HepG2 (cell line): ENCODE data around the gene MAFB. TPM values are rescaled to one million over a fixed set of nuclear protein-coding genes. Genes with fewer than 3 reads are reported as not detected.

Source experiments
- ATAC-seq: fragments of 200-7000 bp; cut with Tn5 transposase; 3 replicates; pipeline ENCODE4 v1.9.1; 2020; ENCODE audit warnings: mild to moderate bottlenecking, moderate library complexity
- BruUV-seq: library from RNA; stranded (reverse); fragments of 400-500 nt; replicated peaks from 2 replicates; lab custom pipeline; 2021; lab: Mats Ljungman, UMichigan
- CTCF ChIA-PET: fragments of 300-600 bp; formaldehyde crosslinking; extraction: SDS; loops from one replicate; lab custom pipeline; 2021; ENCODE audit warnings: low total read pairs, inconsistent platforms, low intra/inter-chr PET ratio; lab: Yijun Ruan, JAX
- POLR2A ChIA-PET: fragments of 350-600 bp; sonication (Branson Sonifier 250); formaldehyde crosslinking; loops from one replicate; lab custom pipeline; 2020; ENCODE audit warnings: antibody characterized with exemption, inconsistent platforms; lab: Yijun Ruan, JAX
- DNase-seq: peaks from one replicate; pipeline ENCODE4 v3.0.0-alpha.2; 2015; ENCODE audit warnings: low spot score
- FAIRE-seq: peaks from 3 replicates; lab custom pipeline; 2011; peaks lifted over from hg19 to GRCh38; lab: Jason Lieb, UNC
- H2AFZ ChIP-seq: one replicate; pipeline ENCODE4 v1.6.1; 2011; ENCODE audit warnings: low read length, inconsistent platforms
- H3K27ac ChIP-seq: fragments of 300-600 bp; 3 replicates; pipeline ENCODE4 v1.8.0; 2011; ENCODE audit warnings: mixed run types, mild to moderate bottlenecking, mixed read lengths, low read length, inconsistent platforms; ENCODE audit not compliant: insufficient read depth; ENCODE audit errors: extremely low read length
- H3K27me3 ChIP-seq, 2 experiments: fragments of 200-600 bp in 1 of 2; 2 replicates in 1 of 2; 3 replicates in 1 of 2; pipeline versions ENCODE4 v1.6.0 to v1.8.0; 2011; ENCODE audit warnings: low read length in 2 of 2, mild to moderate bottlenecking in 2 of 2, moderate library complexity in 2 of 2, inconsistent platforms in 1 of 2; ENCODE audit not compliant: insufficient read depth in 2 of 2, control insufficient read depth in 1 of 2
- H3K36me3 ChIP-seq, 2 experiments: fragments of 200-600 bp in 1 of 2; replicated peaks in 1 of 2; 2 replicates in 1 of 2; 3 replicates in 1 of 2; pipeline versions ENCODE4 v1.5.1 to v1.8.0; 2011; ENCODE audit warnings: low read length in 2 of 2, inconsistent platforms in 1 of 2; ENCODE audit not compliant: insufficient read depth in 2 of 2, control insufficient read depth in 1 of 2
- H3K4me1 ChIP-seq: 2 replicates; pipeline ENCODE4 v1.5.1; 2012; ENCODE audit warnings: low read length, inconsistent platforms; ENCODE audit not compliant: insufficient read depth
- H3K4me2 ChIP-seq: 2 replicates; pipeline ENCODE4 v1.6.0; 2011; ENCODE audit warnings: low read depth, low read length, inconsistent platforms
- H3K4me3 ChIP-seq, 3 experiments: fragments of 200-600 bp in 1 of 3; sonication (generic), shearing (Covaris generic) in 1 of 3; replicated peaks in 1 of 3; 2 replicates each; pipeline ENCODE4 v1.5.1; 2011 to 2016; ENCODE audit warnings: low read length in 3 of 3, inconsistent platforms in 2 of 3, low read depth in 2 of 3, mild to moderate bottlenecking in 2 of 3, control low read depth in 1 of 3, mixed read lengths in 1 of 3; ENCODE audit not compliant: insufficient read depth in 1 of 3
- H3K79me2 ChIP-seq: one replicate; pipeline ENCODE4 v1.6.1; 2011; ENCODE audit warnings: low read length, inconsistent platforms; ENCODE audit not compliant: insufficient read depth
- H3K9ac ChIP-seq: 2 replicates; pipeline ENCODE4 v1.6.0; 2011; ENCODE audit warnings: mild to moderate bottlenecking, low read depth, low read length, inconsistent platforms; ENCODE audit not compliant: insufficient read depth
- H3K9me3 ChIP-seq: 2 replicates; pipeline ENCODE4 v1.5.1; 2012; ENCODE audit warnings: mild to moderate bottlenecking, low read length
- H4K20me1 ChIP-seq: 2 replicates; pipeline ENCODE4 v1.6.0; 2011; ENCODE audit warnings: inconsistent platforms, mild to moderate bottlenecking, low read length, moderate library complexity; ENCODE audit not compliant: insufficient read depth
- CBX1 ChIP-seq: IDR thresholded peaks from one replicate; pipeline ENCODE4 v1.6.1; 2016; ENCODE audit warnings: antibody characterized with exemption, low read depth
- DDIT3 ChIP-seq: sonication (generic); formaldehyde crosslinking; IDR thresholded peaks from 2 replicates; pipeline ENCODE4 v1.4.0; 2020; ENCODE audit warnings: mild to moderate bottlenecking, missing genetic modification reagents
- DMAP1 ChIP-seq: IDR thresholded peaks from 2 replicates; pipeline ENCODE4 v1.6.1; 2016
- MTA3 ChIP-seq: sonication (generic); formaldehyde crosslinking; IDR thresholded peaks from 2 replicates; pipeline ENCODE4 v1.4.0; 2020; ENCODE audit warnings: missing genetic modification reagents
- MXD3 ChIP-seq: IDR thresholded peaks from 2 replicates; pipeline ENCODE4 v1.6.1; 2016; ENCODE audit warnings: mild to moderate bottlenecking, missing biosample characterization, missing genetic modification reagents
- NR1H2 ChIP-seq: sonication (generic); formaldehyde crosslinking; IDR thresholded peaks from 2 replicates; pipeline ENCODE4 v1.8.1; 2022; ENCODE audit warnings: low read depth, missing genetic modification reagents, borderline replicate concordance
- PHF20 ChIP-seq: sonication (generic); formaldehyde crosslinking; IDR thresholded peaks from 2 replicates; pipeline ENCODE4 v1.5.0; 2020; ENCODE audit warnings: mild to moderate bottlenecking, missing genetic modification reagents
- RCOR2 ChIP-seq: IDR thresholded peaks from 2 replicates; pipeline ENCODE4 v1.6.1; 2016; ENCODE audit warnings: missing biosample characterization, missing genetic modification reagents
- TMF1 ChIP-seq: sonication (generic); formaldehyde crosslinking; IDR thresholded peaks from 2 replicates; pipeline ENCODE4 v1.8.1; 2022; ENCODE audit warnings: low read depth, missing genetic modification reagents
- ZHX1 ChIP-seq: sonication (generic); formaldehyde crosslinking; IDR thresholded peaks from 2 replicates; pipeline ENCODE4 v1.8.1; 2022; ENCODE audit warnings: low read depth, mild to moderate bottlenecking, missing genetic modification reagents
- ZNF180 ChIP-seq: sonication (generic); formaldehyde crosslinking; IDR thresholded peaks from 2 replicates; pipeline ENCODE4 v1.4.0; 2020; ENCODE audit warnings: low read depth, missing genetic modification reagents, borderline replicate concordance
- ZNF24 ChIP-seq: fragments of 450-650 bp; IDR thresholded peaks from 2 replicates; pipeline ENCODE4 v1.6.1; 2017; ENCODE audit warnings: antibody characterized with exemption, mild to moderate bottlenecking
- ZNF567 ChIP-seq: sonication (generic); formaldehyde crosslinking; IDR thresholded peaks from 2 replicates; pipeline ENCODE4 v1.8.1; 2023; ENCODE audit warnings: mild to moderate bottlenecking, missing genetic modification reagents, borderline replicate concordance
- ZNF816 ChIP-seq: sonication (generic); formaldehyde crosslinking; IDR thresholded peaks from 2 replicates; pipeline ENCODE4 v1.8.0; 2022; ENCODE audit warnings: missing genetic modification reagents, mild to moderate bottlenecking, borderline replicate concordance
- WGBS: methylation state at CpG from one replicate; pipeline ENCODE4 v1.1.6; 2017; ENCODE audit warnings: low lambda C conversion rate; 5-methylcytosine and 5-hydroxymethylcytosine counted together
- in situ Hi-C: cut with HindIII; loops from 2 replicates; pipeline ENCODE4 v1.10.0; 2017; ENCODE audit warnings: low pct_unique_long_range_greater_than_20kb; ENCODE audit not compliant: extremely low pct_ligation_motif_present
- intact Hi-C: fragments of 100-400 bp; cut with micrococcal nuclease; formaldehyde crosslinking; loops from one replicate; pipeline ENCODE4 v1.10.0; 2022; ENCODE audit not compliant: unreplicated experiment
- polyA plus RNA-seq, 8 experiments: library from polyadenylated mRNA; depleted of rRNA in 3 of 8; stranded (reverse) in 7 of 8; unstranded in 1 of 8; fragments of >200 nt; fragmentation: Illumina TruSeq in 4 of 8; extraction: Trizol in 4 of 8; gene quantifications; 2 replicates each; pipeline versions ENCODE4 v1.2.1 to v1.2.3, GENCODE V29; 2011 to 2016; ENCODE audit warnings: low read depth in 4 of 8, missing spikeins in 1 of 8, mixed read lengths in 1 of 8; ENCODE audit not compliant: insufficient read depth in 1 of 8
- total RNA-seq, 5 experiments: library from RNA; depleted of rRNA; stranded (reverse); fragments of >200 nt; fragmentation: Illumina TruSeq; extraction: Trizol; gene quantifications; 2 replicates each; pipeline ENCODE4 v1.2.3, GENCODE V29; 2016; ENCODE audit warnings: low read depth in 1 of 5
- TF ChIP-seq, protein P1 (sequence below): IDR thresholded peaks from 2 replicates; pipeline ENCODE4 v1.6.1; 2012; ENCODE audit warnings: low read length, improper control_type of control experiment
- TF ChIP-seq, protein P2 (sequence below): sonication (generic); formaldehyde crosslinking; IDR thresholded peaks from 2 replicates; pipeline ENCODE4 v1.5.0; 2020; ENCODE audit warnings: mild to moderate bottlenecking, missing genetic modification reagents

MAFB gene
- total and polyA plus RNA-seq, 2 of the 13 experiments (the other 11 are each of a cell fraction or from before 2014, with no cell fraction given) = 0.08 to 0.11 TPM

- TF ChIP-seq, protein P1, sequence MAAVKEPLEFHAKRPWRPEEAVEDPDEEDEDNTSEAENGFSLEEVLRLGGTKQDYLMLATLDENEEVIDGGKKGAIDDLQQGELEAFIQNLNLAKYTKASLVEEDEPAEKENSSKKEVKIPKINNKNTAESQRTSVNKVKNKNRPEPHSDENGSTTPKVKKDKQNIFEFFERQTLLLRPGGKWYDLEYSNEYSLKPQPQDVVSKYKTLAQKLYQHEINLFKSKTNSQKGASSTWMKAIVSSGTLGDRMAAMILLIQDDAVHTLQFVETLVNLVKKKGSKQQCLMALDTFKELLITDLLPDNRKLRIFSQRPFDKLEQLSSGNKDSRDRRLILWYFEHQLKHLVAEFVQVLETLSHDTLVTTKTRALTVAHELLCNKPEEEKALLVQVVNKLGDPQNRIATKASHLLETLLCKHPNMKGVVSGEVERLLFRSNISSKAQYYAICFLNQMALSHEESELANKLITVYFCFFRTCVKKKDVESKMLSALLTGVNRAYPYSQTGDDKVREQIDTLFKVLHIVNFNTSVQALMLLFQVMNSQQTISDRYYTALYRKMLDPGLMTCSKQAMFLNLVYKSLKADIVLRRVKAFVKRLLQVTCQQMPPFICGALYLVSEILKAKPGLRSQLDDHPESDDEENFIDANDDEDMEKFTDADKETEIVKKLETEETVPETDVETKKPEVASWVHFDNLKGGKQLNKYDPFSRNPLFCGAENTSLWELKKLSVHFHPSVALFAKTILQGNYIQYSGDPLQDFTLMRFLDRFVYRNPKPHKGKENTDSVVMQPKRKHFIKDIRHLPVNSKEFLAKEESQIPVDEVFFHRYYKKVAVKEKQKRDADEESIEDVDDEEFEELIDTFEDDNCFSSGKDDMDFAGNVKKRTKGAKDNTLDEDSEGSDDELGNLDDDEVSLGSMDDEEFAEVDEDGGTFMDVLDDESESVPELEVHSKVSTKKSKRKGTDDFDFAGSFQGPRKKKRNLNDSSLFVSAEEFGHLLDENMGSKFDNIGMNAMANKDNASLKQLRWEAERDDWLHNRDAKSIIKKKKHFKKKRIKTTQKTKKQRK = no peak
- no peak for TF ChIP-seq DMAP1 (CRISPR knock-in tag)
Measured at GRCh38 chr20:40711079-40711478, 22.0 kb upstream of the MAFB start (continued).

DNA sequence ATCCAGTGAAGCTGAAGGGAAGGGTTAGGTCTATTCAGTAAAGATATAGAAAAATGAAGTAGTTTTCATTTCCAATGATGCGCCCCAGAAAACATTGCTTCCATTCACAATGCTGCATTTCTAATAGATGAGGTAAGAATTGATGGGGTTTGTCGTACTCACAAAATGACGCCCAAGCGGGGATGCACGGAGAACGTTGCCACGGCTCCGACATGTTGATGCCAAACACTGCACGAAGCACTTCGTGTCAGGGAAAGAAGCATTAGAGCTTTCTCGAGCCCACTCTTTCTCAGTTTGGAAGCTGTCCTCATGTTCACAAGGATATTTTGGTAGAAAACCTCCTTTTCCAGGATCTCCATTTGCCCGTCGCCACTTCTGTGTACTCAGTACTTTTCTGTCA is 21.6 kb upstream of the MAFB start:
- ChIA-PET POLR2A (no interaction called here), CTCF (no interaction called here)
- Histone ChIP-seq H4K20me1 (no peaks in the 10 kb centered on the region), H3K27me3 (peaks cover 2 to 27% of the 10 kb centered on the region in 2 experiments; a peak in 4 of 5 replicates), H3K4me3 (no peak overlapping the region), H3K27ac (no peak overlapping the region), H3K36me3 (no peaks in the 10 kb centered on the region), H3K4me1 (peaks cover 17% of the 10 kb centered on the region), H3K79me2 (no peaks in the 10 kb centered on the region), H3K9me3 (no peaks in the 10 kb centered on the region), H2AFZ (no peak overlapping the region), H3K4me2 (no peak overlapping the region), H3K9ac (no peak overlapping the region)
- in situ Hi-C loops = no loop called here
- FAIRE-seq (no peak), ATAC-seq (no peak), DNase-seq (no peak)
- no TSS peak for BruUV-seq
- 76% methylated on average over 13 of the region's 13 CpGs for WGBS
- intact Hi-C loops = no loop called here
- TF ChIP-seq MTA3 (CRISPR knock-in tag) = no peak
- TF ChIP-seq RCOR2 (CRISPR knock-in tag) = no peak
- no peak for TF ChIP-seq ZNF24
- no peak for TF ChIP-seq ZNF567 (CRISPR knock-in tag)
- TF ChIP-seq ZHX1 (CRISPR knock-in tag) = no peak
- TF ChIP-seq, protein P2, sequence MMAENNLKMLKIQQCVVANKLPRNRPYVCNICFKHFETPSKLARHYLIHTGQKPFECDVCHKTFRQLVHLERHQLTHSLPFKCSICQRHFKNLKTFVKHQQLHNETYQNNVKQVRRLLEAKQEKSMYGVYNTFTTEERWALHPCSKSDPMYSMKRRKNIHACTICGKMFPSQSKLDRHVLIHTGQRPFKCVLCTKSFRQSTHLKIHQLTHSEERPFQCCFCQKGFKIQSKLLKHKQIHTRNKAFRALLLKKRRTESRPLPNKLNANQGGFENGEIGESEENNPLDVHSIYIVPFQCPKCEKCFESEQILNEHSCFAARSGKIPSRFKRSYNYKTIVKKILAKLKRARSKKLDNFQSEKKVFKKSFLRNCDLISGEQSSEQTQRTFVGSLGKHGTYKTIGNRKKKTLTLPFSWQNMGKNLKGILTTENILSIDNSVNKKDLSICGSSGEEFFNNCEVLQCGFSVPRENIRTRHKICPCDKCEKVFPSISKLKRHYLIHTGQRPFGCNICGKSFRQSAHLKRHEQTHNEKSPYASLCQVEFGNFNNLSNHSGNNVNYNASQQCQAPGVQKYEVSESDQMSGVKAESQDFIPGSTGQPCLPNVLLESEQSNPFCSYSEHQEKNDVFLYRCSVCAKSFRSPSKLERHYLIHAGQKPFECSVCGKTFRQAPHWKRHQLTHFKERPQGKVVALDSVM = no peak
- no peak for TF ChIP-seq TMF1
- no peak for TF ChIP-seq ZNF816 (CRISPR knock-in tag)
- TF ChIP-seq CBX1 = no peak
- no peak for TF ChIP-seq MXD3 (CRISPR knock-in tag)
- TF ChIP-seq DDIT3 (CRISPR knock-in tag) = no peak
- no peak for TF ChIP-seq NR1H2 (CRISPR knock-in tag)
- TF ChIP-seq PHF20 (CRISPR knock-in tag) = no peak
- no peak for TF ChIP-seq ZNF180 (CRISPR knock-in tag)
